ENCODE measurements around the gene OSBPL10.

DNA sequence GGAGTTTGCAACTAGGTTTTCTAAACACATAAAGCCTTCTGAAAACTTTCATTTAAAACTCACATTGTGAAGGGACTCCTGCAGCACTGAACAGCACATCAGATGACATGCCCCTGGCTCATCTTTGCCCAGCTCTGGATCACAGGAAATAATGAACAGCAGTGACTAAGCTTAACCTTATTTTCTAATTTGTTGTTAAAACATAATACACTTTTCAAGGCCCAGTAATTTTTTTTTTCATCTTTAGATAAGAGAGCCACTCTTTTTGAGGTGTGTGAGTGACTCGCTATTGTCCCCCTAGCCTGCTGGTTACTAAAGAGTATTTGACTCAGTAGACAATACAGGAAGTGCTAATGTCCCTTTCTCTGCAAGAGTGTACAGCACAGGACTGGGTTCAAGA is 204.0 kb downstream of the OSBPL10 start:
- TF ChIP-seq, protein P1, sequence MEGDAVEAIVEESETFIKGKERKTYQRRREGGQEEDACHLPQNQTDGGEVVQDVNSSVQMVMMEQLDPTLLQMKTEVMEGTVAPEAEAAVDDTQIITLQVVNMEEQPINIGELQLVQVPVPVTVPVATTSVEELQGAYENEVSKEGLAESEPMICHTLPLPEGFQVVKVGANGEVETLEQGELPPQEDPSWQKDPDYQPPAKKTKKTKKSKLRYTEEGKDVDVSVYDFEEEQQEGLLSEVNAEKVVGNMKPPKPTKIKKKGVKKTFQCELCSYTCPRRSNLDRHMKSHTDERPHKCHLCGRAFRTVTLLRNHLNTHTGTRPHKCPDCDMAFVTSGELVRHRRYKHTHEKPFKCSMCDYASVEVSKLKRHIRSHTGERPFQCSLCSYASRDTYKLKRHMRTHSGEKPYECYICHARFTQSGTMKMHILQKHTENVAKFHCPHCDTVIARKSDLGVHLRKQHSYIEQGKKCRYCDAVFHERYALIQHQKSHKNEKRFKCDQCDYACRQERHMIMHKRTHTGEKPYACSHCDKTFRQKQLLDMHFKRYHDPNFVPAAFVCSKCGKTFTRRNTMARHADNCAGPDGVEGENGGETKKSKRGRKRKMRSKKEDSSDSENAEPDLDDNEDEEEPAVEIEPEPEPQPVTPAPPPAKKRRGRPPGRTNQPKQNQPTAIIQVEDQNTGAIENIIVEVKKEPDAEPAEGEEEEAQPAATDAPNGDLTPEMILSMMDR (conservative IDR thresholded peaks at IDR 0.05; ENCODE audit: low read length): no peak
- no peak for TF ChIP-seq EZH2phosphoT487 (IDR thresholded peaks at IDR 0.05; ENCODE audit: borderline replicate concordance, low read depth, low read length)
